HepG2 (cell line): Measurements from ENCODE around the gene METRN. TPM values are rescaled to one million over a fixed set of nuclear protein-coding genes. Genes with fewer than 3 reads are reported as not detected.
A peak's percentile ranks its signal among the peaks of the same experiment; 100 is the strongest.

Experiments used
- CSRNP1 ChIP-seq: sonication (generic); formaldehyde crosslinking; IDR thresholded peaks from 2 replicates; pipeline ENCODE4 v1.8.1; 2023; ENCODE audit warnings: mild to moderate bottlenecking, missing genetic modification reagents
- CTCF ChIP-seq: sonication (generic); formaldehyde crosslinking; IDR thresholded peaks from 2 replicates; pipeline ENCODE4 v1.5.0; 2020; ENCODE audit warnings: mild to moderate bottlenecking, missing genetic modification reagents, moderate library complexity
- FUBP1 ChIP-seq: sonication (generic); formaldehyde crosslinking; IDR thresholded peaks from 2 replicates; pipeline ENCODE4 v1.5.1; 2020; ENCODE audit warnings: missing genetic modification reagents, mild to moderate bottlenecking, borderline replicate concordance
- GABPB1 ChIP-seq: IDR thresholded peaks from 2 replicates; pipeline ENCODE4 v1.6.1; 2016; ENCODE audit warnings: mild to moderate bottlenecking, missing genetic modification reagents, moderate library complexity, missing compliant biosample characterization
- GTF3A ChIP-seq: sonication (generic); formaldehyde crosslinking; conservative IDR thresholded peaks from 2 replicates; pipeline ENCODE4 v1.4.0; 2020; ENCODE audit warnings: mild to moderate bottlenecking, missing genetic modification reagents
- HMGXB4 ChIP-seq, 2 experiments: sonication (generic) in 1 of 2; formaldehyde crosslinking in 1 of 2; IDR thresholded peaks; 2 replicates each; pipeline versions ENCODE4 v1.4.0 to v1.6.1; 2018 to 2020; ENCODE audit warnings: missing genetic modification reagents in 2 of 2, borderline replicate concordance in 1 of 2, low read depth in 1 of 2, mild to moderate bottlenecking in 1 of 2, missing biosample characterization in 1 of 2
- MXI1 ChIP-seq: IDR thresholded peaks from 3 replicates; pipeline ENCODE4 v1.6.1; 2012; ENCODE audit warnings: low read depth, low read length, inconsistent platforms, borderline replicate concordance
- RARG ChIP-seq: sonication (generic); formaldehyde crosslinking; IDR thresholded peaks from 2 replicates; pipeline ENCODE4 v1.4.0; 2020; ENCODE audit warnings: low read depth, mild to moderate bottlenecking, missing genetic modification reagents
- SMC3 ChIP-seq: IDR thresholded peaks from 2 replicates; pipeline ENCODE4 v1.6.1; 2011; ENCODE audit warnings: low read length, improper control_type of control experiment
- SRSF4 ChIP-seq: fragments of 200-400 bp; formaldehyde crosslinking; IDR thresholded peaks from one replicate; pipeline ENCODE4 v1.6.1; 2018; ENCODE audit warnings: mild to moderate bottlenecking, low read depth, low read length, moderate library complexity; ENCODE audit not compliant: poor library complexity, severe bottlenecking
- TRIM22 ChIP-seq: fragments of 450-650 bp; IDR thresholded peaks from 2 replicates; pipeline ENCODE4 v1.6.1; 2017
- ZNF496 ChIP-seq: sonication (generic); formaldehyde crosslinking; IDR thresholded peaks from 2 replicates; pipeline ENCODE4 v1.8.1; 2023; ENCODE audit warnings: mild to moderate bottlenecking, moderate library complexity, missing genetic modification reagents; ENCODE audit not compliant: insufficient replicate concordance
- ZNF770 ChIP-seq: sonication (generic); formaldehyde crosslinking; IDR thresholded peaks from 2 replicates; pipeline ENCODE4 v1.5.0; 2020; ENCODE audit warnings: mild to moderate bottlenecking, missing genetic modification reagents
- ZSCAN20 ChIP-seq: sonication (generic); formaldehyde crosslinking; IDR thresholded peaks from 2 replicates; pipeline ENCODE4 v1.4.0; 2020; ENCODE audit warnings: missing genetic modification reagents, mild to moderate bottlenecking, borderline replicate concordance
- polyA plus RNA-seq, 8 experiments: library from polyadenylated mRNA; depleted of rRNA in 3 of 8; stranded (reverse) in 7 of 8; unstranded in 1 of 8; fragments of >200 nt; fragmentation: Illumina TruSeq in 4 of 8; extraction: Trizol in 4 of 8; gene quantifications; 2 replicates each; pipeline versions ENCODE4 v1.2.1 to v1.2.3, GENCODE V29; 2011 to 2016; ENCODE audit warnings: low read depth in 4 of 8, missing spikeins in 1 of 8, mixed read lengths in 1 of 8; ENCODE audit not compliant: insufficient read depth in 1 of 8
- total RNA-seq, 5 experiments: library from RNA; depleted of rRNA; stranded (reverse); fragments of >200 nt; fragmentation: Illumina TruSeq; extraction: Trizol; gene quantifications; 2 replicates each; pipeline ENCODE4 v1.2.3, GENCODE V29; 2016; ENCODE audit warnings: low read depth in 1 of 5

Gene METRN
- total and polyA plus RNA-seq, 2 of the 13 experiments (the other 11 are each of a cell fraction or from before 2014, with no cell fraction given) = 25.5 to 46.1 TPM

GRCh38 chr16:711548-712320 lies 3.2 kb upstream of the METRN start (continued):
- TF ChIP-seq GTF3A (CRISPR knock-in tag) = no peak
- no peak for TF ChIP-seq RARG (CRISPR knock-in tag)
- peak; percentile 95 for TF ChIP-seq CTCF (CRISPR knock-in tag)
- peak; percentile 41; the same call in 1 of the 2 replicates for TF ChIP-seq ZNF770 (CRISPR knock-in tag)
- no peak for TF ChIP-seq ZNF496 (CRISPR knock-in tag)
- TF ChIP-seq TRIM22 = no peak
- TF ChIP-seq FUBP1 (CRISPR knock-in tag) = no peak
- TF ChIP-seq MXI1 = peak; percentile 25; the same call in 1 of the 3 replicates
- TF ChIP-seq HMGXB4 (CRISPR knock-in tag; IDR thresholded peaks at IDR 0.05; ENCODE audit: borderline replicate concordance in 1 of 2, low read depth in 1 of 2) = peak in 1 of 2 experiments; percentile 51; a peak in 1 of 4 replicates
- TF ChIP-seq GABPB1 (CRISPR knock-in tag) = peak; percentile 60; the same call in 1 of the 2 replicates
- no peak for TF ChIP-seq ZSCAN20 (CRISPR knock-in tag)
- no peak for TF ChIP-seq SRSF4
- TF ChIP-seq SMC3 = peak; percentile 38; the same call in 1 of the 2 replicates
- no peak for TF ChIP-seq CSRNP1
